Natural killer cell treated with Interleukin-12 subunit alpha and Interleukin-12 subunit beta and Interleukin-15 and Interleukin-18, amount 100 ng/mL, for 72 hours (primary cell): Measurements from ENCODE around the gene TTC7B. TPM values are rescaled to one million over a fixed set of nuclear protein-coding genes. Genes with fewer than 3 reads are reported as not detected.

Source experiments
- ATAC-seq, 2 donors: fragments of 150-1000 bp; cut with Tn5 transposase in 1 of 2; sonication (Bioruptor Pico), chemical (Tn5 transposase) in 1 of 2; 2 replicates each; pipeline ENCODE4 v1.10.0; 2021
- DNase-seq: peaks from one replicate; pipeline ENCODE4 v3.0.0; 2022; ENCODE audit warnings: low spot score
- H3K27ac Mint-ChIP-seq, 2 donors: 1 replicate in 1 of 2; 2 replicates in 1 of 2; pipeline ENCODE4 v1.8.0; 2022; ENCODE audit warnings: mixed read lengths in 2 of 2, mild to moderate bottlenecking in 1 of 2, moderate library complexity in 1 of 2
- H3K27me3 Mint-ChIP-seq, 2 donors: 1 replicate in 1 of 2; 2 replicates in 1 of 2; pipeline ENCODE4 v1.8.0; 2022; ENCODE audit warnings: mixed read lengths in 2 of 2
- H3K36me3 Mint-ChIP-seq: one replicate; pipeline ENCODE4 v1.8.0; 2022; ENCODE audit warnings: mixed read lengths
- H3K4me1 Mint-ChIP-seq, 2 donors: 1 replicate in 1 of 2; 2 replicates in 1 of 2; pipeline ENCODE4 v1.8.0; 2022; ENCODE audit warnings: low read depth in 2 of 2, mixed read lengths in 2 of 2, mild to moderate bottlenecking in 1 of 2
- H3K4me3 Mint-ChIP-seq: one replicate; pipeline ENCODE4 v1.8.0; 2022; ENCODE audit warnings: mixed read lengths
- H3K9me3 Mint-ChIP-seq: 2 replicates; pipeline ENCODE4 v1.8.0; 2022; ENCODE audit warnings: mixed read lengths
- total RNA-seq, 2 donors: library from RNA; stranded (reverse); gene quantifications; one replicate each; pipeline ENCODE4 v1.2.3, GENCODE V29; 2022

Gene TTC7B
- total RNA-seq, 2 donors from 2014 or later: 8.9 to 24.5 TPM

GRCh38 chr14:90612801-90613200 is 203.4 kb downstream of the TTC7B start:
- H3K27me3 Mint-ChIP-seq: no peaks in the 10 kb centered on the region
- no peak overlapping the region for H3K27ac Mint-ChIP-seq

GRCh38 chr14:90611936-90612335 is 204.3 kb downstream of the TTC7B start:
- Mint-ChIP-seq H3K4me3 (no peak overlapping the region), H3K4me1 (no peaks in the 10 kb centered on the region), H3K36me3 (no peaks in the 10 kb centered on the region), H3K9me3 (no peaks in the 10 kb centered on the region), H3K27ac (no peak overlapping the region), H3K27me3 (peaks cover 0 to 4% of the 10 kb centered on the region in 2 donors)
- ATAC-seq: no peak
- DNase-seq: no peak

More at GRCh38 chr14:90612801-90613200, 203.4 kb downstream of the TTC7B start:
- H3K9me3 Mint-ChIP-seq: no peaks in the 10 kb centered on the region
- DNase-seq (no peak), ATAC-seq (no peak)
- no peaks in the 10 kb centered on the region for H3K4me1 Mint-ChIP-seq
- H3K36me3 Mint-ChIP-seq: no peaks in the 10 kb centered on the region
- no peak overlapping the region for H3K4me3 Mint-ChIP-seq

- Mint-ChIP-seq H3K9me3 (no peaks in the 10 kb centered on the region), H3K36me3 (no peaks in the 10 kb centered on the region), H3K4me1 (no peaks in the 10 kb centered on the region), H3K27ac (no peak overlapping the region), H3K27me3 (peaks cover 0 to 4% of the 10 kb centered on the region in 2 donors), H3K4me3 (no peak overlapping the region)
- DNase-seq (no peak), ATAC-seq (no peak)
Observed at GRCh38 chr14:90611501-90611900, 204.7 kb downstream of the TTC7B start.

- DNase-seq (no peak), ATAC-seq (no peak)
- H3K9me3 Mint-ChIP-seq: no peaks in the 10 kb centered on the region
- H3K36me3 Mint-ChIP-seq: no peaks in the 10 kb centered on the region
- H3K27me3 Mint-ChIP-seq: peaks cover 6% of the 10 kb centered on the region in 2 donors
- H3K27ac Mint-ChIP-seq: no peak overlapping the region
- H3K4me1 Mint-ChIP-seq: no peaks in the 10 kb centered on the region
- no peak overlapping the region for H3K4me3 Mint-ChIP-seq
Observed at GRCh38 chr14:90610346-90611040, 205.7 kb downstream of the TTC7B start.

GRCh38 chr14:90609376-90609775 is 206.9 kb downstream of the TTC7B start:
- DNase-seq (no peak), ATAC-seq (no peak)
- no peak overlapping the region for H3K27ac Mint-ChIP-seq
- H3K4me3 Mint-ChIP-seq: no peak overlapping the region
- H3K27me3 Mint-ChIP-seq: peaks cover 10 to 11% of the 10 kb centered on the region in 2 donors
- H3K9me3 Mint-ChIP-seq: no peaks in the 10 kb centered on the region
- no peaks in the 10 kb centered on the region for H3K4me1 Mint-ChIP-seq
- no peaks in the 10 kb centered on the region for H3K36me3 Mint-ChIP-seq

- Mint-ChIP-seq H3K27me3 (peaks cover 10 to 11% of the 10 kb centered on the region in 2 donors), H3K4me1 (no peaks in the 10 kb centered on the region), H3K27ac (no peak overlapping the region), H3K4me3 (no peak overlapping the region), H3K36me3 (no peaks in the 10 kb centered on the region), H3K9me3 (no peaks in the 10 kb centered on the region)
- no peak for ATAC-seq
- no peak for DNase-seq
Observed at GRCh38 chr14:90608929-90609341, 207.3 kb downstream of the TTC7B start.

- ATAC-seq (no peak), DNase-seq (no peak)
- peaks cover 10 to 11% of the 10 kb centered on the region in 2 donors for H3K27me3 Mint-ChIP-seq
- no peaks in the 10 kb centered on the region for H3K4me1 Mint-ChIP-seq
- no peaks in the 10 kb centered on the region for H3K9me3 Mint-ChIP-seq
- H3K27ac Mint-ChIP-seq: no peak overlapping the region
- no peak overlapping the region for H3K4me3 Mint-ChIP-seq
- H3K36me3 Mint-ChIP-seq: no peaks in the 10 kb centered on the region
Observed at GRCh38 chr14:90608281-90608680, 207.9 kb downstream of the TTC7B start.

- ATAC-seq (no peak), DNase-seq (no peak)
- no peak overlapping the region for H3K27ac Mint-ChIP-seq
- H3K27me3 Mint-ChIP-seq: peaks cover 11 to 16% of the 10 kb centered on the region in 2 donors
- no peaks in the 10 kb centered on the region for H3K36me3 Mint-ChIP-seq
- no peaks in the 10 kb centered on the region for H3K9me3 Mint-ChIP-seq
- H3K4me3 Mint-ChIP-seq: no peak overlapping the region
- no peaks in the 10 kb centered on the region for H3K4me1 Mint-ChIP-seq
Observed at GRCh38 chr14:90607141-90607540, 209.1 kb downstream of the TTC7B start.

GRCh38 chr14:90606434-90606833 is 209.8 kb downstream of the TTC7B start:
- Mint-ChIP-seq H3K27ac (no peak overlapping the region), H3K4me3 (no peak overlapping the region), H3K9me3 (no peaks in the 10 kb centered on the region), H3K36me3 (no peaks in the 10 kb centered on the region), H3K27me3 (peaks cover 11 to 16% of the 10 kb centered on the region in 2 donors), H3K4me1 (no peaks in the 10 kb centered on the region)
- DNase-seq (no peak), ATAC-seq (no peak)

GRCh38 chr14:90605430-90605829 is 210.8 kb downstream of the TTC7B start:
- DNase-seq (no peak), ATAC-seq (no peak)
- H3K27ac Mint-ChIP-seq: no peak overlapping the region
- H3K4me3 Mint-ChIP-seq: no peak overlapping the region
- H3K4me1 Mint-ChIP-seq: no peaks in the 10 kb centered on the region
- no peaks in the 10 kb centered on the region for H3K9me3 Mint-ChIP-seq
- peaks cover 11 to 16% of the 10 kb centered on the region in 2 donors for H3K27me3 Mint-ChIP-seq
- no peaks in the 10 kb centered on the region for H3K36me3 Mint-ChIP-seq

GRCh38 chr14:90604356-90604755 is 211.9 kb downstream of the TTC7B start:
- H3K9me3 Mint-ChIP-seq: no peaks in the 10 kb centered on the region
- H3K36me3 Mint-ChIP-seq: no peaks in the 10 kb centered on the region
- no peak overlapping the region for H3K4me3 Mint-ChIP-seq
- H3K4me1 Mint-ChIP-seq: no peaks in the 10 kb centered on the region
- DNase-seq (no peak), ATAC-seq (no peak)
- H3K27ac Mint-ChIP-seq: no peak overlapping the region
- peaks cover 11 to 16% of the 10 kb centered on the region in 2 donors for H3K27me3 Mint-ChIP-seq

- ATAC-seq: no peak
- no peaks in the 10 kb centered on the region for H3K4me1 Mint-ChIP-seq
- no peaks in the 10 kb centered on the region for H3K36me3 Mint-ChIP-seq
- no peak for DNase-seq
- H3K27ac Mint-ChIP-seq: no peak overlapping the region
- H3K9me3 Mint-ChIP-seq: no peaks in the 10 kb centered on the region
- H3K27me3 Mint-ChIP-seq: peaks cover 11 to 16% of the 10 kb centered on the region in 2 donors
- H3K4me3 Mint-ChIP-seq: no peak overlapping the region
Observed at GRCh38 chr14:90603841-90604240, 212.4 kb downstream of the TTC7B start.

- DNase-seq (no peak), ATAC-seq (no peak)
- no peak overlapping the region for H3K4me3 Mint-ChIP-seq
- no peaks in the 10 kb centered on the region for H3K9me3 Mint-ChIP-seq
- peaks cover 11 to 16% of the 10 kb centered on the region in 2 donors for H3K27me3 Mint-ChIP-seq
- no peaks in the 10 kb centered on the region for H3K36me3 Mint-ChIP-seq
- no peak overlapping the region for H3K27ac Mint-ChIP-seq
- no peaks in the 10 kb centered on the region for H3K4me1 Mint-ChIP-seq
Observed at GRCh38 chr14:90603336-90603735, 212.9 kb downstream of the TTC7B start.

- ATAC-seq (no peak), DNase-seq (no peak)
- peaks cover 7 to 16% of the 10 kb centered on the region in 2 donors for H3K27me3 Mint-ChIP-seq
- no peaks in the 10 kb centered on the region for H3K36me3 Mint-ChIP-seq
- no peaks in the 10 kb centered on the region for H3K4me1 Mint-ChIP-seq
- H3K4me3 Mint-ChIP-seq: no peak overlapping the region
- no peaks in the 10 kb centered on the region for H3K9me3 Mint-ChIP-seq
- H3K27ac Mint-ChIP-seq: no peak overlapping the region
Observed at GRCh38 chr14:90602088-90602687, 214.0 kb downstream of the TTC7B start.
